Spleen (tissue), 7 donors: Measurements from ENCODE around the gene CEP63.

ENCODE experiments used
- POLR2A ChIP-seq, 3 donors: fragments of 450-650 bp; IDR thresholded peaks; one replicate each; pipeline ENCODE4 v1.5.1; 2017; ENCODE audit warnings: antibody characterized with exemption in 3 of 3, mild to moderate bottlenecking in 1 of 3
- POLR2AphosphoS5 ChIP-seq, 3 donors: sonication (generic); formaldehyde crosslinking; IDR thresholded peaks; one replicate each; pipeline ENCODE4 v1.5.1; 2017; ENCODE audit warnings: antibody characterized with exemption in 3 of 3
- TF ChIP-seq, protein P1 (sequence below), 11 experiments: fragments of 200-600 bp in 7 of 11; fragments of 450-650 bp in 4 of 11; sonication (generic) in 4 of 11; IDR thresholded peaks in 8 of 11; conservative IDR thresholded peaks in 3 of 11; 1 replicate in 7 of 11; 2 replicates in 4 of 11; pipeline versions ENCODE4 v1.4.0 to v1.8.0; 2016 to 2021; ENCODE audit warnings: antibody characterized with exemption in 11 of 11, inconsistent platforms in 4 of 11, mild to moderate bottlenecking in 1 of 11
- donor health status: DM: no; HTN: no; CAD: no; lungs with moderate emphysema.
- donor health status: DM: no; HTN: no; CAD: no.
- donor health status: DM: no; HTN: no; CAD: no.

DNA sequence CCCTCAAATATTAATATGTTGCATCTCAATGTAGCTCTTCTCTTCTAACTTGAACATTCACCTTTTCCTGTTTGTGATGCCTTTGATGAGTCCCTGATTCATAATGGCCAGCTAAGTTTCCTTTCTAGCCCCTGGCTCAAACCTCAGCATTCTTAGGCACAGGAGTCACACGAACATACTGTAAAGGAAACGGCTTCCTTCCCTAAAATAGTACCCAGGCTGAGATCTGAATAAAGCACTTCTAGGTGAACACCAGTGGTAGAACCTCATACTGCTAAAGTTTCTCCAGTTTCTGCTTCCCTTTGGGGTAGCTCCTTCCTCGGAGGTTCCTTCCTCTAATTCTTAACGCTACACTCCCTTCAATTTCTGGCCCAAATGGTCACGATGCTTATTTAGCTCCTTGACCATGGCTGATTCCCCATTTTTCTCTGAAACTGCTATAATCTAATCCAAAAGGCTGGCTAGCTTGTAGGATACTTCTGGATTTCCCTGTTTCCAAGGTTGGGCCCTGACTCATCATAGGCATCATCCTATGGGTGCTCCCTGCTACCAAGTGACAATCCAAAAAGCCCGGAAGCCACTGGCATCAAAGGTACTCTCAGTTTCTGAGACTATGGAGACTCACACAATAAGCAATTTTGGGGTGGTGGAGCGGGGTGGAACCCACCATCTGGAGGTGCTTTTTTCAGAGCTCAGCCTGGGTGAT, 2.5 kb upstream of the CEP63 start:
- TF ChIP-seq, protein P1, sequence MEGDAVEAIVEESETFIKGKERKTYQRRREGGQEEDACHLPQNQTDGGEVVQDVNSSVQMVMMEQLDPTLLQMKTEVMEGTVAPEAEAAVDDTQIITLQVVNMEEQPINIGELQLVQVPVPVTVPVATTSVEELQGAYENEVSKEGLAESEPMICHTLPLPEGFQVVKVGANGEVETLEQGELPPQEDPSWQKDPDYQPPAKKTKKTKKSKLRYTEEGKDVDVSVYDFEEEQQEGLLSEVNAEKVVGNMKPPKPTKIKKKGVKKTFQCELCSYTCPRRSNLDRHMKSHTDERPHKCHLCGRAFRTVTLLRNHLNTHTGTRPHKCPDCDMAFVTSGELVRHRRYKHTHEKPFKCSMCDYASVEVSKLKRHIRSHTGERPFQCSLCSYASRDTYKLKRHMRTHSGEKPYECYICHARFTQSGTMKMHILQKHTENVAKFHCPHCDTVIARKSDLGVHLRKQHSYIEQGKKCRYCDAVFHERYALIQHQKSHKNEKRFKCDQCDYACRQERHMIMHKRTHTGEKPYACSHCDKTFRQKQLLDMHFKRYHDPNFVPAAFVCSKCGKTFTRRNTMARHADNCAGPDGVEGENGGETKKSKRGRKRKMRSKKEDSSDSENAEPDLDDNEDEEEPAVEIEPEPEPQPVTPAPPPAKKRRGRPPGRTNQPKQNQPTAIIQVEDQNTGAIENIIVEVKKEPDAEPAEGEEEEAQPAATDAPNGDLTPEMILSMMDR (IDR thresholded peaks at IDR 0.05 in 8 of 11, conservative IDR thresholded peaks at IDR 0.05 in 3 of 11) = no peak
- TF ChIP-seq POLR2A (IDR thresholded peaks at IDR 0.05) (no peak), POLR2AphosphoS5 (IDR thresholded peaks at IDR 0.05) (no peak)
